ENCODE measurements around the gene RLBP1. TPM values are rescaled to one million over a fixed set of nuclear protein-coding genes. Genes with fewer than 3 reads are reported as not detected.

RLBP1 gene
- total and polyA plus RNA-seq, 2 experiments from 2014 or later, result not detected

DNA sequence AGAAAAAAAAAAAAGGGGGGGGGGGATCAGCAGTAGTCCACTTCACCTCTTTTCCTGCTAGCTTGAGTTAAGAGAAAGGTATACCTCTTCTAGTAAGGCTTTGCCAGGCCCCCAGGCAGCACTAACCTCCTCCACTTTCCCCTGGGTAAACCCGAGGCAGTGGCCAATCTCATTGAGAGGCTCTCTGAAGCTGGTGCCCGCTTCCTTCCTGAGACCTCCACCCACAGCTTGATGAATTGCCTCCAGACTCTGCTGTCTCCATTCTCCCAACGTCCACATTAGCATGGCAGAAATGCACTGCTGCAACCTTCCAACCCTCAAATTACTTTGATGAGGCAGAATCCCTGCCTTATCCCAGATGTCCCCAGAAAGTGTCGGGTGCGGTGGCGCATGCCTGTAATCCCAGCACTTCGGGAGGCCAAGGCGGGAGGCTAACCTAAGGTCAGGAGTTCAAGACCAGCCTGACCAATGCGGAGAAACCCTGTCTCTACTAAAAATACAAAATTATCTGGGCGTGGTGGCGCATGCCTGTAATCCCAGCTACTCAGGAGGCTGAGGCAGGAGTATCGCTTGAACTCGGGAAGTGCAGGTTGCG, 15.3 kb downstream of the RLBP1 start:
- Histone ChIP-seq H3K9me2 (ENCODE audit: insufficient read depth) (no peaks in the 10 kb centered on the region), H3K4me2 (no peak overlapping the region), H3K27me3 (ENCODE audit: insufficient read depth) (no peaks in the 10 kb centered on the region), H3K4me1 (ENCODE audit: insufficient read depth) (peaks cover 15% of the 10 kb centered on the region), H3K79me2 (replicated peaks; ENCODE audit: insufficient read depth) (no peaks in the 10 kb centered on the region), H2AFZ (no peak overlapping the region), H3F3A (replicated peaks; ENCODE audit: low read depth) (no peaks in the 10 kb centered on the region), H3K4me3 (no peak overlapping the region), H3K27ac (ENCODE audit: low read depth) (no peak overlapping the region), H4K20me1 (replicated peaks; ENCODE audit: insufficient read depth) (no peaks in the 10 kb centered on the region), H3K36me3 (ENCODE audit: insufficient read depth) (no peaks in the 10 kb centered on the region)
- no peak for TF ChIP-seq ETS1 (IDR thresholded peaks at IDR 0.05)
- TF ChIP-seq, protein P1, sequence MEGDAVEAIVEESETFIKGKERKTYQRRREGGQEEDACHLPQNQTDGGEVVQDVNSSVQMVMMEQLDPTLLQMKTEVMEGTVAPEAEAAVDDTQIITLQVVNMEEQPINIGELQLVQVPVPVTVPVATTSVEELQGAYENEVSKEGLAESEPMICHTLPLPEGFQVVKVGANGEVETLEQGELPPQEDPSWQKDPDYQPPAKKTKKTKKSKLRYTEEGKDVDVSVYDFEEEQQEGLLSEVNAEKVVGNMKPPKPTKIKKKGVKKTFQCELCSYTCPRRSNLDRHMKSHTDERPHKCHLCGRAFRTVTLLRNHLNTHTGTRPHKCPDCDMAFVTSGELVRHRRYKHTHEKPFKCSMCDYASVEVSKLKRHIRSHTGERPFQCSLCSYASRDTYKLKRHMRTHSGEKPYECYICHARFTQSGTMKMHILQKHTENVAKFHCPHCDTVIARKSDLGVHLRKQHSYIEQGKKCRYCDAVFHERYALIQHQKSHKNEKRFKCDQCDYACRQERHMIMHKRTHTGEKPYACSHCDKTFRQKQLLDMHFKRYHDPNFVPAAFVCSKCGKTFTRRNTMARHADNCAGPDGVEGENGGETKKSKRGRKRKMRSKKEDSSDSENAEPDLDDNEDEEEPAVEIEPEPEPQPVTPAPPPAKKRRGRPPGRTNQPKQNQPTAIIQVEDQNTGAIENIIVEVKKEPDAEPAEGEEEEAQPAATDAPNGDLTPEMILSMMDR (conservative IDR thresholded peaks at IDR 0.05; ENCODE audit: low read depth in 2 of 2), result no peak
- no peak for TF ChIP-seq NANOG (IDR thresholded peaks at IDR 0.05; ENCODE audit: borderline replicate concordance)
- no peak for TF ChIP-seq STAT1 (IDR thresholded peaks at IDR 0.05; ENCODE audit: unreplicated experiment)
- TF ChIP-seq, protein P2, sequence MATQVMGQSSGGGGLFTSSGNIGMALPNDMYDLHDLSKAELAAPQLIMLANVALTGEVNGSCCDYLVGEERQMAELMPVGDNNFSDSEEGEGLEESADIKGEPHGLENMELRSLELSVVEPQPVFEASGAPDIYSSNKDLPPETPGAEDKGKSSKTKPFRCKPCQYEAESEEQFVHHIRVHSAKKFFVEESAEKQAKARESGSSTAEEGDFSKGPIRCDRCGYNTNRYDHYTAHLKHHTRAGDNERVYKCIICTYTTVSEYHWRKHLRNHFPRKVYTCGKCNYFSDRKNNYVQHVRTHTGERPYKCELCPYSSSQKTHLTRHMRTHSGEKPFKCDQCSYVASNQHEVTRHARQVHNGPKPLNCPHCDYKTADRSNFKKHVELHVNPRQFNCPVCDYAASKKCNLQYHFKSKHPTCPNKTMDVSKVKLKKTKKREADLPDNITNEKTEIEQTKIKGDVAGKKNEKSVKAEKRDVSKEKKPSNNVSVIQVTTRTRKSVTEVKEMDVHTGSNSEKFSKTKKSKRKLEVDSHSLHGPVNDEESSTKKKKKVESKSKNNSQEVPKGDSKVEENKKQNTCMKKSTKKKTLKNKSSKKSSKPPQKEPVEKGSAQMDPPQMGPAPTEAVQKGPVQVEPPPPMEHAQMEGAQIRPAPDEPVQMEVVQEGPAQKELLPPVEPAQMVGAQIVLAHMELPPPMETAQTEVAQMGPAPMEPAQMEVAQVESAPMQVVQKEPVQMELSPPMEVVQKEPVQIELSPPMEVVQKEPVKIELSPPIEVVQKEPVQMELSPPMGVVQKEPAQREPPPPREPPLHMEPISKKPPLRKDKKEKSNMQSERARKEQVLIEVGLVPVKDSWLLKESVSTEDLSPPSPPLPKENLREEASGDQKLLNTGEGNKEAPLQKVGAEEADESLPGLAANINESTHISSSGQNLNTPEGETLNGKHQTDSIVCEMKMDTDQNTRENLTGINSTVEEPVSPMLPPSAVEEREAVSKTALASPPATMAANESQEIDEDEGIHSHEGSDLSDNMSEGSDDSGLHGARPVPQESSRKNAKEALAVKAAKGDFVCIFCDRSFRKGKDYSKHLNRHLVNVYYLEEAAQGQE (IDR thresholded peaks at IDR 0.05; ENCODE audit: unreplicated experiment), result no peak
- TF ChIP-seq ZNF331 (CRISPR knock-in tag; IDR thresholded peaks at IDR 0.05; ENCODE audit: low read depth), result no peak
- TF ChIP-seq CREB1 (CRISPR knock-in tag; IDR thresholded peaks at IDR 0.05; ENCODE audit: low read depth), result no peak
- TF ChIP-seq EZH2 (IDR thresholded peaks at IDR 0.05; ENCODE audit: low read depth, unreplicated experiment), result no peak
- no peak for TF ChIP-seq ZNF462 (CRISPR knock-in tag; IDR thresholded peaks at IDR 0.05)
- TF ChIP-seq ZNF114 (CRISPR knock-in tag; IDR thresholded peaks at IDR 0.05), result no peak
- no peak for TF ChIP-seq EZH2phosphoT487 (IDR thresholded peaks at IDR 0.05; ENCODE audit: unreplicated experiment)
- TF ChIP-seq JUNB (IDR thresholded peaks at IDR 0.05; ENCODE audit: unreplicated experiment), result no peak
- no peak for TF ChIP-seq POLR2AphosphoS5 (IDR thresholded peaks at IDR 0.05; ENCODE audit: low read depth)
- H3K4me1 Mint-ChIP-seq, result peaks cover 16% of the 10 kb centered on the region
- peaks cover 13% of the 10 kb centered on the region for H3K27me3 Mint-ChIP-seq (ENCODE audit: insufficient read depth, low read depth, poor library complexity)
- no peak overlapping the region for H3K27ac Mint-ChIP-seq
- no peak overlapping the region for H3K4me3 Mint-ChIP-seq
- ATAC-seq (no peak), DNase-seq (ENCODE audit: low spot score) (no peak)
- no peaks in the 10 kb centered on the region for H3K36me3 Mint-ChIP-seq (ENCODE audit: low read depth)
- H3K9me3 Mint-ChIP-seq, result no peaks in the 10 kb centered on the region
